HG02840 (cell line): ENCODE results near the gene SEMA3E.
"Not testable (repeated sequence)": the region's sequence is repeated elsewhere in the genome, so short reads cannot be mapped to it uniquely, and the experiment has no call there.

ENCODE experiments used
- ATAC-seq: cut with Tn5 transposase; IDR thresholded peaks from one replicate; pipeline ENCODE4 v1.9.1; 2021; ENCODE audit warnings: mild to moderate bottlenecking, moderate library complexity, moderate number of reproducible peaks; ENCODE audit not compliant: unreplicated experiment, low FRiP score

The SEMA3E gene

GRCh38 chr7:83502636-83503035 is 146.3 kb downstream of the SEMA3E start:
- ATAC-seq, result no peak

GRCh38 chr7:83494683-83495082 is 154.3 kb downstream of the SEMA3E start:
- ATAC-seq, result no peak

GRCh38 chr7:83492802-83493201 is 156.1 kb downstream of the SEMA3E start:
- no peak for ATAC-seq

- no peak for ATAC-seq
Measured at GRCh38 chr7:83487801-83488200, 161.1 kb downstream of the SEMA3E start.

GRCh38 chr7:83486957-83487356 is 162.0 kb downstream of the SEMA3E start:
- ATAC-seq, result no peak

GRCh38 chr7:83486536-83486935 is 162.4 kb downstream of the SEMA3E start:
- ATAC-seq, result no peak

GRCh38 chr7:83484826-83485225 is 164.1 kb downstream of the SEMA3E start:
- no peak for ATAC-seq

GRCh38 chr7:83484266-83484665 is 164.7 kb downstream of the SEMA3E start:
- ATAC-seq, result no peak

- no peak for ATAC-seq
Measured at GRCh38 chr7:83478616-83479015, 170.3 kb downstream of the SEMA3E start.

- ATAC-seq, result no peak
Measured at GRCh38 chr7:83476511-83477050, 172.4 kb downstream of the SEMA3E start.

GRCh38 chr7:83475420-83475819 is 173.5 kb downstream of the SEMA3E start:
- no peak for ATAC-seq

- ATAC-seq, result no peak
Measured at GRCh38 chr7:83472376-83472775, 176.6 kb downstream of the SEMA3E start.

GRCh38 chr7:83469491-83469890 is 179.4 kb downstream of the SEMA3E start:
- ATAC-seq, result no peak

GRCh38 chr7:83469076-83469475 is 179.9 kb downstream of the SEMA3E start:
- ATAC-seq, result no peak

GRCh38 chr7:83468251-83468739 is 180.6 kb downstream of the SEMA3E start:
- peak; percentile 89 for ATAC-seq

GRCh38 chr7:83467493-83467892 is 181.4 kb downstream of the SEMA3E start:
- no peak for ATAC-seq

GRCh38 chr7:83466956-83467355 is 182.0 kb downstream of the SEMA3E start:
- ATAC-seq, result no peak

GRCh38 chr7:83466187-83466923 is 182.6 kb downstream of the SEMA3E start:
- ATAC-seq, result no peak

GRCh38 chr7:83465643-83466042 is 183.3 kb downstream of the SEMA3E start:
- ATAC-seq, result no peak

GRCh38 chr7:83461820-83462219 is 187.1 kb downstream of the SEMA3E start:
- ATAC-seq, result not testable (repeated sequence)

- not testable (repeated sequence) for ATAC-seq
Measured at GRCh38 chr7:83459930-83460653, 188.8 kb downstream of the SEMA3E start.
